ENCODE measurements around the gene MRAS. TPM values are rescaled to one million over a fixed set of nuclear protein-coding genes. Genes with fewer than 3 reads are reported as not detected.

The MRAS gene
- total RNA-seq, 4 donors from 2014 or later: 13.8 to 83.0 (median 46.8) TPM

DNA sequence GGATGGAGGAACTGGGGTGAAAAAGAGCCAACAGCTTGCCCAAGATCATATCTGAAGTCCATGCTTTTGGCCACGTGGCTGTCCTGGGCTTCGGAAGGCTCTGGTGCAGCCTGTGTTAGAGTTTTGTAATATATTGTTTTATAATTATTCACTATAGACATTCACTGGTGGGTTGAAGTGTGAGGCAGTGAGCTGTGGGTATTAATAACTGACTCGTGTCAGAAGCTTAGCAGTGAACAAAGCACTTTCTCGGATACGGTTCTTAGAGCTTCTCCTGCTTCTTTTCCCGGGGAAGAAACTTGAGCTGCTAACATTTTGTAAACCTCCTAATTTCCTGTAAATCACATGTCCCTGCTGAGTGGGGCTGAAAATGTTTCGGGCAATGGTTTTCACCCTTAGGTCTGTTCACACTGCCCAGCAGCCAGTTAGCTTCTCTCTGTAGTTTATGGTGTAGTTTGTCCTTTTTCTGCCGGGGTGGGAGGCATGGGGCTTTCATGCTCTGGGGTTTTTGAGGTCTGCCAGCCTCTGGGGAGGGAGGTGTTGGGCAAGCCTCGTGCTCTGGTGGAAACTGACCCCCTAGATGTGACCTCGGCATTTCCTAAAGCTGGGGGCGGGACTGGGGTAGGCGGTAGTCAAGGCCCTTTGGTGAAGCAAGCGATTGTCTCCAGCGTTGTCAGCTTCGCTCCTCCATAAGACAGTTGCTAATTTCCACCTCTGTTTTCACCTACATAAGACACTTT, 1.7 kb downstream of the MRAS start:
- H3K27ac ChIP-seq: peak overlapping the region; percentile 97
- no peaks in the 10 kb centered on the region for H3K9me3 ChIP-seq
- peak overlapping the region in 1 of 2 donors; percentile 72 for H3K4me3 ChIP-seq
- no peak for DNase-seq
- TF ChIP-seq, protein P1, sequence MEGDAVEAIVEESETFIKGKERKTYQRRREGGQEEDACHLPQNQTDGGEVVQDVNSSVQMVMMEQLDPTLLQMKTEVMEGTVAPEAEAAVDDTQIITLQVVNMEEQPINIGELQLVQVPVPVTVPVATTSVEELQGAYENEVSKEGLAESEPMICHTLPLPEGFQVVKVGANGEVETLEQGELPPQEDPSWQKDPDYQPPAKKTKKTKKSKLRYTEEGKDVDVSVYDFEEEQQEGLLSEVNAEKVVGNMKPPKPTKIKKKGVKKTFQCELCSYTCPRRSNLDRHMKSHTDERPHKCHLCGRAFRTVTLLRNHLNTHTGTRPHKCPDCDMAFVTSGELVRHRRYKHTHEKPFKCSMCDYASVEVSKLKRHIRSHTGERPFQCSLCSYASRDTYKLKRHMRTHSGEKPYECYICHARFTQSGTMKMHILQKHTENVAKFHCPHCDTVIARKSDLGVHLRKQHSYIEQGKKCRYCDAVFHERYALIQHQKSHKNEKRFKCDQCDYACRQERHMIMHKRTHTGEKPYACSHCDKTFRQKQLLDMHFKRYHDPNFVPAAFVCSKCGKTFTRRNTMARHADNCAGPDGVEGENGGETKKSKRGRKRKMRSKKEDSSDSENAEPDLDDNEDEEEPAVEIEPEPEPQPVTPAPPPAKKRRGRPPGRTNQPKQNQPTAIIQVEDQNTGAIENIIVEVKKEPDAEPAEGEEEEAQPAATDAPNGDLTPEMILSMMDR (IDR thresholded peaks at IDR 0.05): no peak
- TF ChIP-seq POLR2A (IDR thresholded peaks at IDR 0.05): no peak
- H3K27me3 ChIP-seq: no peaks in the 10 kb centered on the region
- H3K4me1 ChIP-seq: no peaks in the 10 kb centered on the region
- H3K36me3 ChIP-seq: no peaks in the 10 kb centered on the region
- intact Hi-C loops (cut with DNase I; ENCODE audit: low total_unique reads): no loop called here

- Histone ChIP-seq H3K4me1 (no peaks in the 10 kb centered on the region), H3K9me3 (no peaks in the 10 kb centered on the region), H3K27me3 (no peaks in the 10 kb centered on the region), H3K4me3 (no peak overlapping the region), H3K27ac (no peak overlapping the region), H3K36me3 (no peaks in the 10 kb centered on the region)
- intact Hi-C loops (cut with DNase I; ENCODE audit: low total_unique reads): no loop called here
- TF ChIP-seq, protein P1 (IDR thresholded peaks at IDR 0.05): no peak
- no peak for TF ChIP-seq POLR2A (IDR thresholded peaks at IDR 0.05)
- DNase-seq: no peak
These were observed 2.8 kb downstream of the MRAS start for GRCh38 chr3:138351151-138351550.

- TF ChIP-seq, protein P1 (IDR thresholded peaks at IDR 0.05): no peak
- TF ChIP-seq POLR2A (IDR thresholded peaks at IDR 0.05): no peak
- Histone ChIP-seq H3K36me3 (no peaks in the 10 kb centered on the region), H3K4me1 (no peaks in the 10 kb centered on the region), H3K4me3 (no peak overlapping the region), H3K27me3 (no peaks in the 10 kb centered on the region), H3K9me3 (no peaks in the 10 kb centered on the region), H3K27ac (no peak overlapping the region)
- intact Hi-C loops (cut with DNase I; ENCODE audit: low total_unique reads): no loop called here
- DNase-seq: no peak
These were observed 3.7 kb downstream of the MRAS start for GRCh38 chr3:138351916-138352550.

GRCh38 chr3:138354376-138354775, 6.0 kb downstream of the MRAS start:
- H3K4me1 ChIP-seq: no peaks in the 10 kb centered on the region
- H3K27ac ChIP-seq: no peak overlapping the region

DNA sequence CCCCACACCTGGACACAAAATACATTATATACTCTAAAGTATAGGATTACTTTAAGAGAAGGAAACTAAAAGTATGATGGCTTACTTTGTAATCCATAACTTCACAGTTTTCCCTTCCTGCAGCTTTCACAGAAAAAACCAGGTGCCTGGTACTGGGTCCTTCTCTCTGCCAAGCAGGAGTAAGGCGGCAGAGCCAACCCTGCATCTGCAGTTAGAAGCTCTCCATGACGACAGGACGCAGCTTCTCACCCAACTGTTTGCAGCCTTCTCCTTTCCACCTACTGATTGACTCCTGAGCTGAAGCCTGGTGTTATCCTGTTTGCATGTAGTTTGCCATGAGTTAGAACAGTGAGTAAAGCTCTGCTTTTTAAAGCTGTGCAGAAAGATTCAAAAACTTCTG, 6.7 kb downstream of the MRAS start:
- Histone ChIP-seq H3K9me3 (no peaks in the 10 kb centered on the region), H3K36me3 (no peaks in the 10 kb centered on the region), H3K27ac (no peak overlapping the region), H3K4me1 (no peaks in the 10 kb centered on the region), H3K27me3 (no peaks in the 10 kb centered on the region), H3K4me3 (no peak overlapping the region)
- intact Hi-C loops (cut with DNase I; ENCODE audit: low total_unique reads): no loop called here
- DNase-seq: no peak
- no peak for TF ChIP-seq POLR2A (IDR thresholded peaks at IDR 0.05)
- TF ChIP-seq, protein P1 (IDR thresholded peaks at IDR 0.05): no peak

More at GRCh38 chr3:138354376-138354775, 6.0 kb downstream of the MRAS start:
- intact Hi-C loops (cut with DNase I; ENCODE audit: low total_unique reads): no loop called here
- Histone ChIP-seq H3K36me3 (no peaks in the 10 kb centered on the region), H3K4me3 (no peak overlapping the region), H3K9me3 (no peaks in the 10 kb centered on the region), H3K27me3 (no peaks in the 10 kb centered on the region)
- DNase-seq: no peak
- no peak for TF ChIP-seq POLR2A (IDR thresholded peaks at IDR 0.05)
- TF ChIP-seq, protein P1 (IDR thresholded peaks at IDR 0.05): no peak
